ENCODE measurements around the gene FAM13A. TPM values are rescaled to one million over a fixed set of nuclear protein-coding genes. Genes with fewer than 3 reads are reported as not detected.

FAM13A gene
- total RNA-seq, 2 donors from 2014 or later, result 27.2 to 107 TPM

- Histone ChIP-seq H3K27ac (no peak overlapping the region), H3K27me3 (replicated peaks; ENCODE audit: insufficient read depth) (no peaks in the 10 kb centered on the region), H3K4me1 (replicated peaks) (no peaks in the 10 kb centered on the region), H3K4me3 (no peak overlapping the region), H3K36me3 (no peaks in the 10 kb centered on the region), H3K9me3 (no peaks in the 10 kb centered on the region)
- intact Hi-C loops (cut with DNase I), result no loop called here
- no peak for DNase-seq (ENCODE audit: low spot score)
- 81% methylated on average over 10 of the region's 10 CpGs for WGBS
- TF ChIP-seq POLR2A (IDR thresholded peaks at IDR 0.05) (no peak), CTCF (IDR thresholded peaks at IDR 0.05) (no peak), POLR2AphosphoS5 (IDR thresholded peaks at IDR 0.05) (no peak)
Measured at GRCh38 chr4:88720451-88721428, 336.2 kb downstream of the FAM13A start.

- WGBS, result 85% methylated on average over 1 of the region's 1 CpG
- Histone ChIP-seq H3K27ac (no peak overlapping the region), H3K4me1 (replicated peaks) (no peaks in the 10 kb centered on the region), H3K36me3 (no peaks in the 10 kb centered on the region), H3K27me3 (replicated peaks; ENCODE audit: insufficient read depth) (no peaks in the 10 kb centered on the region), H3K4me3 (no peak overlapping the region), H3K9me3 (no peaks in the 10 kb centered on the region)
- intact Hi-C loops (cut with DNase I), result no loop called here
- TF ChIP-seq POLR2A (IDR thresholded peaks at IDR 0.05), result no peak
- TF ChIP-seq CTCF (IDR thresholded peaks at IDR 0.05), result no peak
- TF ChIP-seq POLR2AphosphoS5 (IDR thresholded peaks at IDR 0.05), result no peak
- no peak for DNase-seq (ENCODE audit: low spot score)
Measured at GRCh38 chr4:88719381-88719780, 337.6 kb downstream of the FAM13A start.

GRCh38 chr4:88718098-88718497 lies 338.9 kb downstream of the FAM13A start:
- Histone ChIP-seq H3K27me3 (replicated peaks; ENCODE audit: insufficient read depth) (no peaks in the 10 kb centered on the region), H3K27ac (no peak overlapping the region), H3K9me3 (no peaks in the 10 kb centered on the region), H3K36me3 (no peaks in the 10 kb centered on the region), H3K4me1 (replicated peaks) (no peaks in the 10 kb centered on the region), H3K4me3 (no peak overlapping the region)
- intact Hi-C loops (cut with DNase I), result no loop called here
- TF ChIP-seq POLR2AphosphoS5 (IDR thresholded peaks at IDR 0.05) (no peak), CTCF (IDR thresholded peaks at IDR 0.05) (no peak), POLR2A (IDR thresholded peaks at IDR 0.05) (no peak)
- 95% methylated on average over 5 of the region's 5 CpGs for WGBS
- no peak for DNase-seq (ENCODE audit: low spot score)

GRCh38 chr4:88713782-88714181 lies 343.2 kb downstream of the FAM13A start:
- DNase-seq (ENCODE audit: low spot score), result no peak
- H3K36me3 ChIP-seq, result no peaks in the 10 kb centered on the region
- H3K27me3 ChIP-seq (replicated peaks; ENCODE audit: insufficient read depth), result no peaks in the 10 kb centered on the region
- WGBS, result 97% methylated on average over 1 of the region's 1 CpG
- no peaks in the 10 kb centered on the region for H3K4me1 ChIP-seq (replicated peaks)
- TF ChIP-seq POLR2AphosphoS5 (IDR thresholded peaks at IDR 0.05), result no peak
- TF ChIP-seq CTCF (IDR thresholded peaks at IDR 0.05), result no peak
- TF ChIP-seq POLR2A (IDR thresholded peaks at IDR 0.05), result no peak
- no peaks in the 10 kb centered on the region for H3K9me3 ChIP-seq
- H3K27ac ChIP-seq, result no peak overlapping the region
- no peak overlapping the region for H3K4me3 ChIP-seq
- intact Hi-C loops (cut with DNase I), result no loop called here

- intact Hi-C loops (cut with DNase I), result loop anchor here (5.0 kb wide), 3 partner anchors 92 to 312 kb away; no protein-coding TSS in a partner anchor
- WGBS, result 100% methylated on average over 1 of the region's 1 CpG
- H3K9me3 ChIP-seq, result no peaks in the 10 kb centered on the region
- no peaks in the 10 kb centered on the region for H3K36me3 ChIP-seq
- DNase-seq (ENCODE audit: low spot score), result no peak
- no peak for TF ChIP-seq CTCF (IDR thresholded peaks at IDR 0.05)
- no peak for TF ChIP-seq POLR2AphosphoS5 (IDR thresholded peaks at IDR 0.05)
- no peak for TF ChIP-seq POLR2A (IDR thresholded peaks at IDR 0.05)
- H3K4me1 ChIP-seq (replicated peaks), result no peaks in the 10 kb centered on the region
- H3K27ac ChIP-seq, result no peak overlapping the region
- H3K4me3 ChIP-seq, result no peak overlapping the region
- no peaks in the 10 kb centered on the region for H3K27me3 ChIP-seq (replicated peaks; ENCODE audit: insufficient read depth)
Measured at GRCh38 chr4:88709989-88710388, 347.0 kb downstream of the FAM13A start.

Measured in prostate gland (tissue), 2 donors.